Measurements from ENCODE around the gene CCT2.

Gene CCT2

DNA sequence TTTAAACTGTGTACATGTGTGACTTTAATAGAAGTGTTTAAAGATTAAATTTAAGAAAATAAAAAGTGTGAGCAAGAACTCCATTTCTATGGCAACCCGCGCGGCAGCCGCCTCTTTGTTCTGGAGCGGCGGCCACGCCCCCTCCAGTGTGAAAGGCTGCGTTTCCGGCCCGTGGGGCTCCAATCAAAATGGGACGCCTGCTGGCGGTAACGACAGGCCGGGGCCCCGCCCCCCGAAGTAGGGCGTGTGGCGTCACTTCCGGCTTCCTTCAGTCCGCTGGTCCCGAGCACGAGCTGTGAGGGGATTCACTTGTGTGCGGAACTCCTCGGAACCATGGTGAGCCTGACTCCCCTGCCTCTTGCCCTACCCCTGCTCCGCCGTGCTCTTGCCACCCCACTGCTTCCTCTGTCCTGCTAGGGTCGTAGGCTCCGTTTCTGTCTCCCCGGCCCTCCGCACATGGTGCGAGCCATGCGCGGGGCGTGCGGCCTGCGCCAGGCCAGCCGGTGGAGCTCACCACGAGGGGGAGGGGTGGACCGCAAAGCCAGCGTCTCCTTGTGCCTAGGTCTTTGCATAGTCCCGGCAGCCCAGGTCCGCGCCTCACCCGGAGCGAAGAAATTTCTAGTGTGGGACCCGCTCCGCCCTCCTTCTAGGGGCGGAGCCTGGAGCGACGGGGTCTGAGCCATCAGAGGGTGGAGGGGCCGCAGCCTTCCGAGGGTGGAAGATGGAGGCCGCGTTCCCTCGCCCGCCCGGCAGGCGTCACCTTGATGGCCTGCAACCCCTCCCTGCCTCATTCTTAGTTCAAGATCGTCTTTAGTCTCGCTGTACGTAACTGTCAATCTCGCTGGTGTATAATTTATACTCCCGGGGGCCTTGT is at the start of gene CCT2:
TSS of gene CCT2 (plus strand) at position 271 of the 874 bp plus-strand sequence. CDS start at position 334, 63 bp downstream.
- peak; percentile 99 for DNase-seq

GRCh38 chr12:69540987-69541386 is 44.3 kb upstream of the CCT2 start:
- no peak for DNase-seq

DNA sequence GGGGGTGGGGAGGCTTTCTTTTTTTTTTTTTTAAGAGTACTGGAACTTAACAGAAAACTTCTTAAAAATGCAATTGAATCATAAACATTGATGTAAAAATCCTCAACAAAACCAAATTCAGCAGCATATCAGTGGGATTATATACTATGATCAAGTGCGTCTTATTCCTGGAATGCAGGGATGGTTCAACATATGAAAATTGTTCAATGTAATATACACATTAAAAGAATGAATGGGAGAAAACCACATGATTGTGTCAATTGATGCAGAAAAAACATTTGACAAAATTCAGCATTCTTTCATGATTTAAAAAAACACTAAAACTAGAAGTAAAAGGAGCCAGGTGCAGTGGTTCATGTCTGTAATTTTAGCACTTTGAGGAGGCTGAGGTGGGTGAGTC is 41.2 kb upstream of the CCT2 start:
- no peak for DNase-seq

DNA sequence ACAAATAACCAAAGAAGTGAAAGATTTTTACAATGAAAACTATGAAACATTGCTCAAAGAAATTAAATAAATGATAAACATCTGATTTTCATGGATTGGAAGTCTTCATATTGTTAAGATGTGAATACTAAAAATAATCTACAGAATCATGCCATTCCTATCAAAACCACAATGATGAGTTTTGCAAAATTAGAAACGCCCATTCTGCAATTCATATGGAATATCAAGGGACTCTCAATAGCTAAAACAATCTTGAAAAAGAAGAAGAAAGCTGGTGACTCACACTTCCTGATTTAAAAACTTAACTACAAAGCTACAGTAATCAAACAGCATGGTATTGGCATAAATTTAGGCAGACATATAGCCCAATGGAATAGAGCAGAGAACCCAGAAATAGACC is 40.2 kb upstream of the CCT2 start:
- no peak for DNase-seq

GRCh38 chr12:69546693-69547438 is 38.4 kb upstream of the CCT2 start:
- no peak for DNase-seq

GRCh38 chr12:69548687-69549086 is 36.6 kb upstream of the CCT2 start:
- no peak for DNase-seq

- DNase-seq = no peak
Measured at GRCh38 chr12:69550569-69551350, 34.5 kb upstream of the CCT2 start.

DNA sequence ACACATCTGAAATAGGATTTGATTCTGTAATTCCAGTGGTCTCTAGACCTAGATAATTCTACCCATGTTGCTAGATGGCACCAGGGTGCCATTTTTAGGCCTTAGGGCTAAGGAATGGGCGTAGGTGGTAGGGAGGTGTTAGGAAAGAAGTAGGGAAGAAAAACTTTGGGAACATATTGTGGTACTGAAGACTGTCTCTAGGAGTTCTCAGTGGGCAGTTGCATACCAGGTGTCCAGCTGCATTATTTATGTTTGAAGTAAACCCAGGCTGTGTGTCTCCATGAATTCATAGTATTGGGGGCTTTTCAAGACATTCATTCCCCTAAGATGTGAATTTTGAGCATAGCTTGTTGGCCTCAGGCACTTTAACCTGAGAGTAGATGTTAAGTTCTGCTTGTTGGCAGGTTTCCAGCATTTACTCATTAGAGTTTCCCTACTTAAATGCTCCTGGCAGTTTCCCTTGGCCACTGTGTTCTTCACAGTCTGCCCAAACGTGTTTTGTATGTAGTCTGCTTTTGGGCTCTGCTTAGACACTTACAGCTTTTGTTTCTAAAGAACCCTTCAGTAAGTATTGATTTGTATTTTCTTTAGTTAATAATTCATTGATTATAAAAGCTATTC is 31.5 kb upstream of the CCT2 start:
- DNase-seq = peak; percentile 53

GRCh38 chr12:69555461-69555860 is 29.8 kb upstream of the CCT2 start:
- DNase-seq = no peak

- DNase-seq = no peak
Measured at GRCh38 chr12:69556383-69556782, 28.9 kb upstream of the CCT2 start.

DNA sequence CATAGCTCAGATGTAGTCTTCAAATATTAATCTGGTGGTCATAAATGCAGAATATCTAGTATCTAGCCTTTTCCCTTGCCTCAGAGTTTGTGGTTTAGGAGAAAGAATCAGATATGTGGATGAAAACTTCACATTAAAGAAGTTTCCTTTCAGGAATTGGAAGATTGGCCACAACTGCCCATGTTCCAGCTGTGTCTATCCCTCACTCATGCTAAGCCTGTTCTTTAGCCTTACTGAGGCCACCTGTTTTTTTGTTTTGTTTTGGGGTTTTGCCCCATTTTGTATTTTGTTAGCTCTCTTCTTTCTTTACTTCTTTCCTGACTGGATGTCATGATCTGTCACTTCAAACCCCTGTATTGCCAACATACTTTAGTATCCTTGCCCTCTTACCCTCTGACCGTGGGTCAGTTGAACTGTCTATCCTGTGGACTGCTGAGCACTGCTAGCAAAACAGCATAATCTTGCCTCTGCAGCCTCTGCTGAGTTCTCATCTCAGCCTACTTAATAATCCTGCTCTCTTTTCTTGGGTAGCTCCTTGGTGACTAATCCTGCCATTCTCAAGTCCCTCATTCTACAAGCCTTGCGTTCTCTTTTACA is 22.0 kb upstream of the CCT2 start:
- DNase-seq = no peak

GRCh38 chr12:69566603-69567002 is 18.7 kb upstream of the CCT2 start:
- DNase-seq = peak; percentile 35

DNA sequence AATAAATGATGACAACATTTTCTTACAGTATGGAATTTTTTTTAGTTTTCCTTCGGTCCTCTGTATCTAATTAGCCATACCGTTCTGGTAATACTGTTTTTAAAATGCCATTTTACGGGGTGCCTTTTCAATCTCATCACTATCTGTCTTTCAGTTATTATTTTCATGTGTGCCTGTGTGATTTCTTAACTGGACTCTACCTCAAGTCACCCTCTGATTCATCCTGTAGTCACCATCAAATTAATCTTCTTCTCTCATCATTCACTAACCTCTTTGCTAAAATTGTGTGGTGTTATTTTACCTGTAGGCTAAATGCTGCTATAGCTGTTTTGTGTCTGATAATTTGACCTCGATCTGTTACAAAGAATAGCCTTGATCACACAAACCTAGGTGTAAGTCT is 16.0 kb upstream of the CCT2 start:
- no peak for DNase-seq

GRCh38 chr12:69570000-69570516 is 15.2 kb upstream of the CCT2 start:
- DNase-seq = no peak

GRCh38 chr12:69570545-69571399 is 14.5 kb upstream of the CCT2 start:
- DNase-seq = peak; percentile 87

DNA sequence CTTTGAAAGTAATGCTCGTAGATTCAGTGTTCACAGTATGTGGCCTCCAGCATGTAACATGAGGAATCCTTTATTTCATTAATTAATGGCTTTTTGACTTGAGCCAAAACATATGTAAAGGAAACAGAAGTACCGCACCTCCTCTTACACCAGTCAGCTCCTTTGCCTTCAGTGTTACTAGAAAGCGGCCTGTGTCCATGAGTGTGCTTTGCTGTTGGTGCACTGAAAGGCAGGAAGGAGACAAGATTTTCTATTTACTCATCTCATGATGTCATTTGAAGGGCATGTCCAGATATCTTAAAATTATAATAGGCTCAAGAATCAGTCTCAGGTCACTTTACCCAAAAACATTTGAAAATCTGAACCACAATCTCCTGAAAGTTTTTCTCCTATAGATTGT is 9.9 kb upstream of the CCT2 start:
- DNase-seq = no peak

DNA sequence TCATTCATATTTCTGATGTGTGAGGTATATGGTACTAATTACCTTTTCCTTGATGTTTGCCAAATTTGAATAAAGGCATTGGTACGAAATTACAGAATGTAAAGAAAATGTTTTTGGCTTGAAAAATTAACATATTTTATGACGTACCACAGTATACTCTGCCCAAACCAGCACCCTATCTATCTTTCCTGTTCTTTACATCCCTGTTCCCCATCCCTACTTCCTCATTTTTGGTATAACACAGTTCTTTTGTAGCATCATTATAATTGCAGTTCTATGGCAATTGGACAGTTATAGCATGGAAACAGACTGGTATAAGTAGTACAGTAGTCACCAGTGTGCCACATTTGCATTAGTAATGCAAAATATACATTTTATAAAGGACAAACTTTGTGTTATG is 7.0 kb upstream of the CCT2 start:
- DNase-seq = no peak

DNA sequence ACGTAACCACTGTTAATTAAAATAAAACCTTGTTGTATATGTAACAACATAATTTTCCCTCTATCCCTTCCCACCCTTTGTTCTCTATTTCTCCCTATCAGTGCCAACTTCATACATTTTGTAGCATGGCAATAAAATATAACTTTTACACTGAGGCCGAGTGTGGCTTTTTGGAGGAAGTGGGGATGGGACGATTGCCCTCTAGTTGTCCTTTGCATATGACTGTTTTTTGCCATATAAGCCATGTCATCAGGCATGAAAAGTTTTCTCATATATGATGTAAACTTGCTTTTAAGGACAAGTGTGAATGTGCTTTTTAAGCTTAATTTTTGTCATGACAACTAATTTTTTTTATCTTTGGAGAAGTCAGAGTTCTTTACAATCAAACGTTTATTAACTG is 6.2 kb upstream of the CCT2 start:
- no peak for DNase-seq

GRCh38 chr12:69580074-69580473 is 5.2 kb upstream of the CCT2 start:
- DNase-seq = no peak

DNA sequence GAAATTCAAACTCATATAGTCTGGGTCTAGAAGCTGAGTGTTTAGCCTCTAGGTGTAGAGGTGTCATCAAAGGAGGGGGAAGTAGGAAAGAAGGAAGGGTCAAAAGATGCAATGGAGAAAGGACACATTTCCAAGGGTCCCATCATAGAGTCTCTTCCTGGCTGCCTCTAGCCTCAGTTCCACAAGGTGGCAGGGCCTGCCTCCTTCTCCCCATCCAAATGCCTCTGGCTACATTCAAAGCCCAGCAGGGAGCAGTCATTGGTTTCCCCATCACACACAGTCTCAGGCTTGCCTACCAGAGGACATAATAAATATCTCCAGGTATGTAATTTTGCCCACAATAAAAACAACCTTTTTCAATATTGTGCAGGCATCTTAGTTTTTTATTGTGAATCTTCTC is 2.1 kb upstream of the CCT2 start:
- DNase-seq = peak; percentile 55

DNA sequence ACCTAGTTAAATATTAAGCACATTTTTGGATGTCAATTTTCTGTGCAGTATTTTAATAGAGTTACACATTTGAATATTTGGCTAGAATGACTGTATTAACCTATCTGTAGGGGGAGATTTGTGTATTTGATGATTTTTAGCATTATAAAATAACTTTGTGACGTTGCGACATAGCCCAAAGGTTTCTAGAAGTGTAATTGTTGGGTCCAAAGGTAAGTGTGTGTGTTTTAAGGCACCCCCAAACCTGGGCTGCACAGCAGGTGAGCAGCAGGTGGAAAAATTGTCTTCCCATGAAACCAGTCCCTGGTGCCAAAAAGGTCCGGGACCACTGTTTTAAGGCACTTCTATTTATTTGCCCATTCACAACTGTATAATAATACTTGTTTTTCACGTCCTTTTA is 3.3 kb downstream of the CCT2 start:
- no peak for DNase-seq

Measured in DMS53 (cell line).